Esophagus mucosa (tissue), 1 donor: ENCODE data around the gene MYOM1. TPM values are rescaled to one million over a fixed set of nuclear protein-coding genes. Genes with fewer than 3 reads are reported as not detected.

Source experiments
- ATAC-seq: fragments of 200-7000 bp; cut with Tn5 transposase; one replicate; pipeline ENCODE4 v1.9.1; 2020
- total RNA-seq: library from RNA; stranded (reverse); gene quantifications from one replicate; pipeline ENCODE4 v1.2.4, GENCODE V29; 2023
- donor health status: DM: yes; HTN: yes; CAD: no.

Gene MYOM1
- total RNA-seq, 1 donor from 2014 or later, result 0.32 TPM

- no peak for ATAC-seq
These were observed 70.7 kb downstream of the MYOM1 start for GRCh38 chr18:3148930-3149535.

- no peak for ATAC-seq
These were observed 71.7 kb downstream of the MYOM1 start for GRCh38 chr18:3147935-3148554.

GRCh38 chr18:3140986-3141639 is 78.7 kb downstream of the MYOM1 start:
- ATAC-seq, result no peak

GRCh38 chr18:3140342-3140741 is 79.4 kb downstream of the MYOM1 start:
- no peak for ATAC-seq

- no peak for ATAC-seq
These were observed 80.4 kb downstream of the MYOM1 start for GRCh38 chr18:3139406-3139805.

GRCh38 chr18:3138274-3138975 is 81.3 kb downstream of the MYOM1 start:
- ATAC-seq, result no peak

GRCh38 chr18:3135536-3135935 is 84.2 kb downstream of the MYOM1 start:
- ATAC-seq, result no peak

- ATAC-seq, result no peak
These were observed 87.1 kb downstream of the MYOM1 start for GRCh38 chr18:3132700-3133099.

- no peak for ATAC-seq
These were observed 89.4 kb downstream of the MYOM1 start for GRCh38 chr18:3130344-3130743.

GRCh38 chr18:3129053-3129864 is 90.5 kb downstream of the MYOM1 start:
- peak; percentile 81 for ATAC-seq

GRCh38 chr18:3126457-3127097 is 93.2 kb downstream of the MYOM1 start:
- ATAC-seq, result peak; percentile 97

GRCh38 chr18:3124822-3125221 is 94.9 kb downstream of the MYOM1 start:
- no peak for ATAC-seq

GRCh38 chr18:3122851-3123250 is 96.9 kb downstream of the MYOM1 start:
- no peak for ATAC-seq

GRCh38 chr18:3121259-3121658 is 98.5 kb downstream of the MYOM1 start:
- ATAC-seq, result no peak

- no peak for ATAC-seq
These were observed 99.4 kb downstream of the MYOM1 start for GRCh38 chr18:3120356-3120755.

GRCh38 chr18:3119401-3120341 is 100.1 kb downstream of the MYOM1 start:
- ATAC-seq, result peak; percentile 77

- ATAC-seq, result no peak
These were observed 101.4 kb downstream of the MYOM1 start for GRCh38 chr18:3118195-3119010.

- ATAC-seq, result peak; percentile 79
These were observed 102.1 kb downstream of the MYOM1 start for GRCh38 chr18:3117493-3118192.

GRCh38 chr18:3115447-3116030 is 104.2 kb downstream of the MYOM1 start:
- peak; percentile 82 for ATAC-seq
